Articular chondrocyte of knee joint (primary cell): ENCODE results near the gene DYNLT5. TPM values are rescaled to one million over a fixed set of nuclear protein-coding genes. Genes with fewer than 3 reads are reported as not detected.

Experiments
- total RNA-seq: library from RNA; depleted of rRNA; stranded (reverse); fragments of >200 nt; gene quantifications from 2 replicates; pipeline ENCODE4 v1.2.3, GENCODE V29; 2012

Gene DYNLT5, protein sequence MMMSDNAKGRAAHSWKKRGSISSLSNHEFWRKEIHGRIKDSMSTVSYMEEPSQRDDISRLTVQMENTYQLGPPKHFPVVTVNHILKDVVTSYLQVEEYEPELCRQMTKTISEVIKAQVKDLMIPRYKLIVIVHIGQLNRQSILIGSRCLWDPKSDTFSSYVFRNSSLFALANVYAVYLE
- 0.52 and 3.4 TPM in 2 replicates for total RNA-seq

GRCh38 chr1:66752000-66752592 is at the start of gene DYNLT5:
Gene DYNLT5, plus strand, starts transcription at chr1:66752459. Its CDS starts 2,200 bp downstream, at chr1:66754659.

Other genes with a start within 250 kb of the DYNLT5 start
- gene SGIP1, start 218.3 kb upstream of the DYNLT5 start, total RNA-seq, result 2.2 and 12.8 TPM in 2 replicates
- 0.26 TPM in 1 of 2 replicates, not detected in the other for gene INSL5, start 48.8 kb downstream of the DYNLT5 start, total RNA-seq
- 9.5 and 15.9 TPM in 2 replicates for gene DNAI4, start 172.4 kb downstream of the DYNLT5 start, total RNA-seq
- gene MIER1, start 172.5 kb downstream of the DYNLT5 start, total RNA-seq, result 62.3 and 63.1 TPM in 2 replicates